ENCODE results near the gene CDA.
A peak's percentile ranks its signal among the peaks of the same experiment; 100 is the strongest.

The CDA gene

DNA sequence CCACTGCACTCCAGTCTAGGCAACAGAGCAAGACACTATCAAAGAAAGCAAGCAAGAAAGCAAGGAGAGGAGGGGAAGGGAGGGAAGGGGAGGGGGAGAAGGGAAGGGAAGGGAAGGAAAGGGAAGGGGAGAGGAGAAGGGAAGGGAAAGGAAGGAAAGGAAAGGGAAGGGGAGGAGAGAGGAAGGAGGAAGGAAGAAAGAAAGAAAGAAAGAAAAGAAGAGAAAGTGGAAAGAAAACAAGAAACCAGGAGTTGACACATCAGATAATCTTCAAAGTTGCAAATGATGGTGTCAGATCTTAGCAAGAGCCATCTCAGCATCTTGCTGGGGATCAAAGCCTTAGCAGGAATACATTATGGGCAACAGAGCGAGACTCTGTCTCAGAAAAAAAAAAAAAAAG is 14.9 kb upstream of the CDA start:
- TF ChIP-seq POLR2A (IDR thresholded peaks at IDR 0.05; ENCODE audit: low read depth, low read length) = no peak
- FAIRE-seq (no peak), DNase-seq (ENCODE audit: insufficient read length, low spot score) (no peak)

- peak; percentile 58 for FAIRE-seq
- peak; percentile 69 for DNase-seq (ENCODE audit: insufficient read length, low spot score)
- no peak for TF ChIP-seq POLR2A (IDR thresholded peaks at IDR 0.05; ENCODE audit: low read depth, low read length)
Measured at GRCh38 chr1:20574686-20575540, 14.0 kb upstream of the CDA start.

GRCh38 chr1:20575541-20576336 is 13.2 kb upstream of the CDA start:
- FAIRE-seq (no peak), DNase-seq (ENCODE audit: insufficient read length, low spot score) (no peak)
- TF ChIP-seq POLR2A (IDR thresholded peaks at IDR 0.05; ENCODE audit: low read depth, low read length) = no peak

DNA sequence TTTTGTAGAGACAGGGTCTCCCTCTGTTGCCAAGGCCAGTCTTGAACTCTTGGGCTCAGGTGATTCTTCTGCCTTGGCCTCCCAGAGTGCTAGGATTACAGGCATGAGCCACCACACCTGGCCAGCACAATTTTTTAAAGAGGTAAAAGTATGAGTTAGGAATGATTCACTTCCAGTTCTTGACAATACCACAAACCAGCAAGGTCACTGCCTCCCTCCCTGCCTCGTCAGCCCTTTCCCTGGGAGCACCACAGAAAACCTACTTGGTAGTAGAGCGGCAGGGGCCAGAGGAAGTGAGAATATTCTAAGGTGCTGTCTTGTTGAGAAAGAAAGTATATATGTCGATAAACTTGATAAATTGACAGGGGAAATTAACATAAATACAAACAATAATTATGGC is 10.8 kb upstream of the CDA start:
- TF ChIP-seq POLR2A (IDR thresholded peaks at IDR 0.05; ENCODE audit: low read depth, low read length) = no peak
- FAIRE-seq = no peak
- DNase-seq (ENCODE audit: insufficient read length, low spot score) = no peak

DNA sequence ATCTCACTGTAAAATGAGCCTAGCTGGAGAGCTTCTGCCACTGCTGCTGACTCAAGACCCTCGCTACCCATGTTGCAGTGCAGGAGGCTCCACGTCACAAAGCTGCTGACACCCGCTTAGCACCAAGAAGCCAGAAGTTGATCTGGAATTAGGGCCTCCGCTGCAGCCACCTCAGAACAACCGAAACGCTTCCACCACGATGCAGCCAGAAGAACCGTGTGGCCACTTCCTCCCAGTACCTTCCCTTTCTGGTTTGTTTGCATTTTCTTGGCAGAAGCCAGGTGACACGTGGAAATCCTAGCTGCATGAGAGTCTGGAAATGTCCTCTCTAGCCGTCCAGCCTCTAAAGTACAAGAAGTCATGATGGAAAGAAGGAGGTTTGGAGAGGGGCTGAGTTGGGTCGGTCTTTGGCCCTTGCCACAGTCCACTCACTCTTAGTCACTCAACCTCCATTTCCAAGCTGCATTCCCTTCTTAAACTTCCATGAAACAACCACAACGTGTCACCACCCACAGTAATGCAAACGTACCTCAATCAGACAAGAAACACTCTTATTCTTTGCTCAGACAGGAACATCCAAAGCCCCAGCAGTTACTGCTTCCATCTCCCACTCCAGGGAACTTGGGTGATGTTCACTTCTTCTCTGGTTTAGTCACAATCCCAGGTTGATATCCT is 10.0 kb upstream of the CDA start:
- no peak for TF ChIP-seq POLR2A (IDR thresholded peaks at IDR 0.05; ENCODE audit: low read depth, low read length)
- DNase-seq (ENCODE audit: insufficient read length, low spot score) (no peak), FAIRE-seq (peak; percentile 91)

GRCh38 chr1:20584890-20585289 is 4.0 kb upstream of the CDA start:
- no peak for TF ChIP-seq POLR2A (IDR thresholded peaks at IDR 0.05; ENCODE audit: low read depth, low read length)
- FAIRE-seq (no peak), DNase-seq (ENCODE audit: insufficient read length, low spot score) (no peak)

DNA sequence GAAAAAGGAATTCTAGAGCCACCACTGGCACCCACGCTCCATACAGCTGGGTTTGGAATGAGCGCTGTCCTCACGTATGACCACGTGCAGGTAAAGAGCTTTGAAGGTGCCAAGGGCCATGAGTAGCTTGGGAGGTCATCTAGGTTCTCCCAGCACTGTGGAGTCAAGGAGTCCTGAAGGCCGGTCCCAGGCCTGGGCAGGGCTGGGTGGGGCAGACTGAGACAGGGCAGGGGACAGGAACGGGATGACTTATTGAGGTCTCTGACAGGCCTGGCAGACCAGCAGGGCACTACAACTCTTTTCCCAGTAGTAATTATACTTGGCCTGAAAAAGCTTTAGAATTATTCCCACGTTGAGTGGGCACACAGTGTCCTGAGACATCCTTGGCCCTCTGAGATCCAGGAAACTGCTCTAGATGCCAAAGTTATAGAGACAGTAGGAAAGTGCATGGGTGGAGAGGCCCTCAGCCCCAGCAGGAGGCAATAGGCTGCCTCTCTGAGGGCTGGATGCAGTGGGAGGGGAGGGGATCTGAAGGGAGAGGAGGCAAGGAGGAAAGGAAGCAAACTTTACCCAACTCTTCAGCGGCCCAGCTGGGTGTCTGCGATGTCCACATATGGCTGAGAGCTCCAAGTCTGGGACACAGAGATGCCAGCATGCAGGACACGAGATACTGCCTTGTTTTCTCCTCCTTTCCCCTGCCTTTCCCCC is 1.8 kb upstream of the CDA start:
- DNase-seq (ENCODE audit: insufficient read length, low spot score) = no peak
- FAIRE-seq = no peak
- TF ChIP-seq POLR2A (IDR thresholded peaks at IDR 0.05; ENCODE audit: low read depth, low read length) = no peak

GRCh38 chr1:20587661-20588053 is 1.2 kb upstream of the CDA start:
- DNase-seq (ENCODE audit: insufficient read length, low spot score) = no peak
- TF ChIP-seq POLR2A (IDR thresholded peaks at IDR 0.05; ENCODE audit: low read depth, low read length) = no peak
- FAIRE-seq = peak; percentile 85

DNA sequence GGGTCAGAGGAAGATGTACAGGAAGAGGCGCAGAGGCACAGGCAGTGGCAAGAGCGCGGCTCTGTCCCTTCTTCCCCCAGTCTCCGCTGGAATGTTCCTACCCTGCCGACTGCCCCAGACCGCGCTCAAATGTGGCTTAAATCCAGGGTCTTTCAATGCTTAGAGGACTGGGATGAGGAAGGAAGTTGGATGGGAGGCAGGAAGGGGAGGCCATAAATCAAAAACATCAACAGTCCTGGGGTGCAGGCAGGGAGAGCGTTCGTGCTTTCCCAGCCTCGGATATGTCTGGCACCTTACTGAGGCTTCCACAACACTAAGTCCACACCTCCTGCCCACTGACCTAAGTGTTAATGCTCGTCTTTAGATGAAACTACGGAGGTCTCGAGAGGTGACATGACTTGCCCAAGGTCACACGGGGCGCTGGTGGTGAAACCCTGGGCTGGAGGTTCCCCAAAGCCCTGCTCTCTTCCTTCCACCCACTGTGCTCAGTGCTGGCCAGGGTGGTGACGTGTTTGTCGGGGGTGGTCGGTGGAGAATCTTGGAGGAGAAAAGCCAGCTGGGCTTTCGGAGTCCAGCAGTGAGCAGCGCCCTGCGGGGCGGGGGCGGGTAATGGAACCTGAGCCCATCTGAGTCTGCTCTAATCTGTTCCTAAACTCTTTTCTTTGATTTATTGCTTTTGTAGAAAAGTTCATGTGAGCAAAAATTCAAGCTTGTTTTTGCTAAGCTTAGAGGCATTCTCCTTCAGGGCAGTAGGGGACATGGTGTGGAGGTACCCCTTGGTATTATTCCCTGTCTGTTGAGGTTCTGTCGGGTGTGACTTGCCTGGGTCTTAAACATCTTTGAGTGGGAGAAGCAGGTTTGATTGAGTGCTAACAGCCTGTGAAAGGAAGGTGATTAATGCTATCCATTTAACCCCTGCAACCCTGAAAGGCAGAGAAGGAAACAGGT is 708 bp downstream of the CDA start:
- no peak for TF ChIP-seq POLR2A (IDR thresholded peaks at IDR 0.05; ENCODE audit: low read depth, low read length)
- FAIRE-seq (no peak), DNase-seq (ENCODE audit: insufficient read length, low spot score) (no peak)

DNA sequence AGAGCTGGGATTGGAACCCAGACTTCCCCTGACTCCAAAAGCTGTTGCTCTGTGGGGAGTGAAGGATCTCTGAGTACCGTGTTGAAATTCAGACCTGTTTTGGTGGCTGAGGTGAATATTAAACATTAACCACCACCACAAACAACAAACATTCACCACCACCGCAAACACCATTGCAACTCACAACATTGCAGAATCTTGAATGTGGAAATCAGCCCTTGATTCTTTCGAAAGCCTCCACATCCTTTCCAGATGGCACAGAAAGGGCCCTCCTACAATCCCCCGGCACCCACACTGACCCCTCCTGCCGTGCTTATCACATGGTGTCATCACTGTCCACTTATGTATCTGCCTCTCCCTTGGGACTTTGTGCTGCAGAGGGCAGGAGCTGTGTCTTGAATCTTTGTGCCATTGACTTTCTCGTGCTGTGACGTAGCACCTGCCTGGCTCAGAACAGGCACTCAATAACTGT is 1.4 kb downstream of the CDA start:
- TF ChIP-seq POLR2A (IDR thresholded peaks at IDR 0.05; ENCODE audit: low read depth, low read length) = no peak
- FAIRE-seq (no peak), DNase-seq (ENCODE audit: insufficient read length, low spot score) (no peak)

GRCh38 chr1:20593756-20594155 is 4.9 kb downstream of the CDA start:
- no peak for TF ChIP-seq POLR2A (IDR thresholded peaks at IDR 0.05; ENCODE audit: low read depth, low read length)
- DNase-seq (ENCODE audit: insufficient read length, low spot score) = no peak
- no peak for FAIRE-seq

DNA sequence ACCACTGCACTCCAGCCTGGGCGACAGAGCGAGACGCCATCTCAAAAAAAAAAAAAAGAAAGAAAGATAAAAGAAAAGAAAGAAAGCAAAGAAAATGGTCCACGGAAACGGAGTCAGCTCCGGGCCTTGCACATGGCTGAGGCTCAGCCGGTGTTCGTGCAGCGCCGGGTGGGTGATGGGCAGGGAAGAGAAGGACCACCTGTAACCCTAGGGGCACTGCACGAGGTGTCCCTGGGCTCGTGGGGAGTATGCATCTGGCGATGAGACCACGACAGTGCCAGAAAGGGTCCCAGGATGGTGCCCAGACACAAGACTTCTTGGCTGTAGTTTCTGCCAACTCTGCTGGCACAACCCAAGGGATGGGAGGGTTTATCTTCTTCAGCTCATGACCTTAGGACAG is 5.8 kb downstream of the CDA start:
- FAIRE-seq (no peak), DNase-seq (ENCODE audit: insufficient read length, low spot score) (no peak)
- TF ChIP-seq POLR2A (IDR thresholded peaks at IDR 0.05; ENCODE audit: low read depth, low read length) = no peak

GRCh38 chr1:20596106-20596505 is 7.2 kb downstream of the CDA start:
- no peak for TF ChIP-seq POLR2A (IDR thresholded peaks at IDR 0.05; ENCODE audit: low read depth, low read length)
- FAIRE-seq (no peak), DNase-seq (ENCODE audit: insufficient read length, low spot score) (no peak)

Data from H54 (cell line).